Heart right ventricle (tissue), 16 donors: ENCODE data around the gene XPO6. TPM values are rescaled to one million over a fixed set of nuclear protein-coding genes. Genes with fewer than 3 reads are reported as not detected.

ENCODE experiments used
- ATAC-seq, 8 donors: fragments of 200-7000 bp; cut with Tn5 transposase; one replicate each; pipeline ENCODE4 v1.9.1; 2020; ENCODE audit warnings: mild to moderate bottlenecking in 8 of 8, moderate library complexity in 8 of 8, moderate number of reproducible peaks in 1 of 8
- DNase-seq, 2 donors: peaks; one replicate each; pipeline ENCODE4 v3.0.0-alpha.2; 2020
- H3K27ac ChIP-seq, 10 donors: fragments of 200-600 bp; sonication (generic) in 2 of 10; one replicate each; pipeline versions ENCODE4 v1.5.0 to v1.8.0; 2020 to 2022; ENCODE audit warnings: mild to moderate bottlenecking in 3 of 10
- H3K27me3 ChIP-seq, 7 donors: fragments of 200-600 bp; one replicate each; pipeline ENCODE4 v1.8.0; 2021 to 2022; ENCODE audit warnings: mild to moderate bottlenecking in 2 of 7
- H3K36me3 ChIP-seq, 9 donors: fragments of 200-600 bp; sonication (generic) in 1 of 9; one replicate each; pipeline versions ENCODE4 v1.5.0 to v1.8.0; 2020 to 2022; ENCODE audit warnings: mild to moderate bottlenecking in 2 of 9
- H3K4me1 ChIP-seq, 9 donors: fragments of 200-600 bp; sonication (generic) in 1 of 9; one replicate each; pipeline versions ENCODE4 v1.5.0 to v1.8.0; 2020 to 2022; ENCODE audit warnings: mild to moderate bottlenecking in 4 of 9
- H3K4me3 ChIP-seq, 10 donors: fragments of 200-600 bp; sonication (generic) in 2 of 10; one replicate each; pipeline versions ENCODE4 v1.5.0 to v1.8.0; 2020 to 2022; ENCODE audit warnings: mild to moderate bottlenecking in 7 of 10, moderate library complexity in 2 of 10
- H3K9me3 ChIP-seq, 11 donors: fragments of 200-600 bp in 10 of 11; sonication (generic) in 2 of 11; one replicate each; pipeline versions ENCODE4 v1.5.0 to v1.8.0; 2013 to 2022; ENCODE audit warnings: mild to moderate bottlenecking in 2 of 11, control low read depth in 1 of 11, moderate library complexity in 1 of 11
- CTCF ChIP-seq, 9 donors: fragments of 200-600 bp; sonication (generic) in 2 of 9; IDR thresholded peaks; one replicate each; pipeline versions ENCODE4 v1.5.0 to v1.8.0; 2021 to 2022; ENCODE audit warnings: antibody characterized with exemption in 9 of 9, mild to moderate bottlenecking in 5 of 9, moderate library complexity in 1 of 9
- WGBS, 2 donors: extraction: QIAGEN DNeasy Blood & Tissue Kit; methylation state at CpG; one replicate each; pipeline ENCODE4 v1.1.7; 2013; ENCODE audit warnings: inconsistent platforms in 1 of 2; 5-methylcytosine and 5-hydroxymethylcytosine counted together
- intact Hi-C, 10 donors: fragments of 100-400 bp; cut with DNase I; formaldehyde crosslinking; loops; one replicate each; pipeline versions ENCODE4 v1.11.1 to v1.14.2; 2022
- polyA plus RNA-seq, 2 donors: library from polyadenylated mRNA; stranded (reverse); fragments of 200-250 nt; gene quantifications; one replicate each; pipeline ENCODE4 v1.2.3, GENCODE V29; 2013
- total RNA-seq, 10 donors: library from RNA; stranded (reverse); fragmentation: NEBNext Ultra II Directional in 3 of 10; extraction: Animal tissue kit (Norgen Biotek cat#: 25700) in 3 of 10; gene quantifications; one replicate each; pipeline versions ENCODE4 v1.2.1 to v1.2.4, GENCODE V29; 2021 to 2023
- donor health status: Arrhythmogenic right ventricular cardiomyopathy.
- donor health status: ischemic (EF 13 %, LVEDD 7.1; RV severe dilation, severe dysfunction).
- donor health status: healthy with polysubstance abuse.
- donor health status: DM: no; HTN: yes; CAD: no.
- donor health status: DM: no; HTN: no; CAD: no.
- donor health status: ischemic (EF 25% LVEDD 6.9; RV normal size, moderate dysfunction).
- donor health status: ischemic (EF 25% LVEDD 5.7; RV mildly dilated, moderate dysfunction).
- donor health status: healthy.
- donor health status: DM: yes; HTN: yes; CAD: no.
- donor health status: Ischemic cardiomyopathy.
- donor health status: ischemic (EF 35%, LVEDD 5.7; RV mildly dilated, moderate dysfunction).
- donor health status: nonischemic (EF 11% LVEDD 7.7; RV severe dilation, severe dysfunction).
- donor health status: DM: yes; HTN: yes; CAD: no.
- donor health status: PGD.
- donor health status: ischemic (EF 29% LVEDD 5.4; RV normal size, mild dysfunction).
- donor health status: nonischemic (EF 23%, LVEDD 6.1; RV moderate dilation, normal function).

The XPO6 gene
- total and polyA plus RNA-seq, 12 donors: 22.1 to 41.8 (median 29.3) TPM

GRCh38 chr16:28108590-28109247 is 103.0 kb downstream of the XPO6 start:
- intact Hi-C loops: loop anchor here in 1 of 10 donors (10.0 kb wide), 1 partner anchor 46 kb away; no protein-coding TSS in a partner anchor
- Histone ChIP-seq H3K4me3 (no peak overlapping the region), H3K36me3 (peaks cover 4 to 100% (median 73%) of the 10 kb centered on the region in 9 donors), H3K27me3 (no peaks in the 10 kb centered on the region), H3K9me3 (no peaks in the 10 kb centered on the region), H3K4me1 (peaks cover 0 to 23% (median 0%) of the 10 kb centered on the region in 9 donors), H3K27ac (peak overlapping the region in 1 of 10 donors; percentile 66)
- WGBS, 2 donors: 82 to 83% methylated on average over 12 of the region's 12 CpGs
- ATAC-seq: peak in 2 of 8 donors; percentile 24 to 27
- no peak for TF ChIP-seq CTCF (IDR thresholded peaks at IDR 0.05)
- no peak for DNase-seq

DNA sequence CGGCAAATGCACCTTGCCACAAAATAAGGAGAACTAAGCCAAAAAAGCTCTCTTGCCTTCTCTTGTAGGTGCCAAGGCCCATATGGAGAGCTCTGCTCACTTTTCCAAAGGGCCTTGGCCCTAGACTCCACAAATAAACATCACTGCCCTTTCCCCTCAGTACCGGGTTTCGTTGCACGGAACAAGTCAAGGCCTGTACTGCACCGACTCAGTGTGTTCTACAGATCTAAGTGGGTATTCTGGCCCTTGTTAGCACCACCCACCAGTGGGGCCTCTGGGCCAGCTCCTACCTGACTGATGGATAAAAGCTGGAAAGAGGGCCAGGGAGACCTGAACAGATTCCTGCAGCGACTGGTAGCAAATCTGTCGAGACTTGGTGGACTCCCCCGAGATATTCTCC is 104.5 kb downstream of the XPO6 start:
- DNase-seq (no peak), ATAC-seq (no peak)
- Histone ChIP-seq H3K36me3 (peaks cover 4 to 100% (median 79%) of the 10 kb centered on the region in 9 donors), H3K4me1 (peaks cover 0 to 23% (median 0%) of the 10 kb centered on the region in 9 donors), H3K4me3 (no peak overlapping the region), H3K27ac (no peak overlapping the region), H3K27me3 (no peaks in the 10 kb centered on the region), H3K9me3 (no peaks in the 10 kb centered on the region)
- 93 to 95% methylated on average over 8 of the region's 8 CpGs for WGBS, 2 donors
- intact Hi-C loops: loop anchor here in 1 of 10 donors (10.0 kb wide), 1 partner anchor 48 kb away; no protein-coding TSS in a partner anchor
- no peak for TF ChIP-seq CTCF (IDR thresholded peaks at IDR 0.05)

- TF ChIP-seq CTCF (IDR thresholded peaks at IDR 0.05): no peak
- Histone ChIP-seq H3K27me3 (no peaks in the 10 kb centered on the region), H3K4me3 (no peak overlapping the region), H3K4me1 (peaks cover 0 to 23% (median 0%) of the 10 kb centered on the region in 9 donors), H3K36me3 (peaks cover 4 to 100% (median 81%) of the 10 kb centered on the region in 9 donors), H3K9me3 (no peaks in the 10 kb centered on the region), H3K27ac (no peak overlapping the region)
- ATAC-seq: no peak
- WGBS, 2 donors: 80 to 81% methylated on average over 5 of the region's 5 CpGs
- no peak for DNase-seq
- intact Hi-C loops: loop anchor here in 1 of 10 donors (10.0 kb wide), 1 partner anchor 48 kb away; no protein-coding TSS in a partner anchor
These were observed 105.1 kb downstream of the XPO6 start for GRCh38 chr16:28106467-28107215.

DNA sequence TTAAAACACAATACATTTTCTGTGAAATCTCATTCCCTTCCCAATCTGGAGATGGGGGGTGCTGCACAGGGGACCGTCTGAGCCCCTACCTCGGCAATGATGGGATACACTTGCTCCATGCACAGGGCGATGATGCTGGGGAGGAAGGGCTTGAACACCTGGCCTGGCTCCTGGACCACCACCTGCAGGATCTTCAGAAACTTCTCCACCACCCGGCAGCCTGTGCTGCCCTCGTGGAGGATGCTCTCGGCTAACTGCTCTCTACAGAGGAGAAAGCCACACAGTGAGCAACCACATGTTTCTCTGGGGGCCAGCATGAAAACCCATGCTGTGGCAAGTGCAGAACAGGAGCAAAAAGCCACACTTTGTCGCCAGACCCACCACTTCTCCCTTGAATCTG is 105.8 kb downstream of the XPO6 start:
- H3K4me3 ChIP-seq: no peak overlapping the region
- DNase-seq (no peak), ATAC-seq (no peak)
- intact Hi-C loops: loop anchor here in 1 of 10 donors (10.0 kb wide), 1 partner anchor 49 kb away; no protein-coding TSS in a partner anchor
- peaks cover 0 to 19% (median 0%) of the 10 kb centered on the region in 9 donors for H3K4me1 ChIP-seq
- H3K27ac ChIP-seq: no peak overlapping the region
- H3K9me3 ChIP-seq: no peaks in the 10 kb centered on the region
- no peak for TF ChIP-seq CTCF (IDR thresholded peaks at IDR 0.05)
- H3K36me3 ChIP-seq: peaks cover 4 to 100% (median 87%) of the 10 kb centered on the region in 9 donors
- 90 to 95% methylated on average over 7 of the region's 7 CpGs for WGBS, 2 donors
- H3K27me3 ChIP-seq: no peaks in the 10 kb centered on the region
